NOMO-1 treated with DMSO at 0.1 percent for 48 hours (cell line): Measurements from ENCODE around the gene AKAP13.

Experiments
- DNase-seq: peaks from one replicate; lab custom pipeline; 2025; ENCODE audit not compliant: unreplicated experiment; lab: John Stamatoyannopoulos, UW

Gene AKAP13

DNA sequence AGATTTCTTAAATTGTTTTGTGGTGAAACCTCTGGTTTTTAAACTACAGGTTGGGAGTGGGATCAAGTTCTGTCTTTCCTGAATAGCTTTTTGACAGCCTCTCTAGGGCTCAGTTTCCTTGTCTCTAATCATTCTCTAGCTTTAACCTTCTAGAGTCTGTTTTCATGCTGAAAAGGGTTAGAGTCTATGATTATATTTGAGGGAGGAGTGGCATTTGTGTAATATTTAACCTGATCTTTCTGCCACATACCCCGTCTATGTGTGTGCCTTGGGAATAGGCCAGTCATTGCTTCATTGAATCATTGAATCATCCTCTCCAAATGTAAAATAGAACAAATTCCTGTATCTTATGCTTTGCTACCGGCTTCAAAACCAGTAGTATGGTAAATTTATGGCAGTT, 209.4 kb downstream of the AKAP13 start:
- no peak for DNase-seq

DNA sequence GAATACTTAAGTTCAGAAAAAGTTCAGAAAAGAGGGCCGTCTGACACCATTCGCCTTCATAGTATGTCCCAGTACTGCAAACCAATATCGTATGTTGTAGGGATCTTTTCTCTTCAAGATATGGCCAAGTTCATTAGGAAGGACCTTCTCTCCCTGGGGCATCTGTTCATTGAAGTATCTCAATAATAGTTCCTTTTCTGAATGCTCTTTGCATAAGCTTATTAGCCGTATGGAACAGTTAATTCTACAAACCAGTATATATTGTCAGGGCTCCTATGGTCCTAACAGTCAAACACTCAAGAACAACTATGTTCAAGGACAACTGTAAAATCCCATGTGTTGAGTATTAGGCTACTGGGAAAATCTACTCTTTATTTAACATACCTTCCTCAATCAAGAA, 211.2 kb downstream of the AKAP13 start:
- DNase-seq, result no peak

GRCh38 chr15:85592148-85592547, 211.7 kb downstream of the AKAP13 start:
- DNase-seq, result no peak

DNA sequence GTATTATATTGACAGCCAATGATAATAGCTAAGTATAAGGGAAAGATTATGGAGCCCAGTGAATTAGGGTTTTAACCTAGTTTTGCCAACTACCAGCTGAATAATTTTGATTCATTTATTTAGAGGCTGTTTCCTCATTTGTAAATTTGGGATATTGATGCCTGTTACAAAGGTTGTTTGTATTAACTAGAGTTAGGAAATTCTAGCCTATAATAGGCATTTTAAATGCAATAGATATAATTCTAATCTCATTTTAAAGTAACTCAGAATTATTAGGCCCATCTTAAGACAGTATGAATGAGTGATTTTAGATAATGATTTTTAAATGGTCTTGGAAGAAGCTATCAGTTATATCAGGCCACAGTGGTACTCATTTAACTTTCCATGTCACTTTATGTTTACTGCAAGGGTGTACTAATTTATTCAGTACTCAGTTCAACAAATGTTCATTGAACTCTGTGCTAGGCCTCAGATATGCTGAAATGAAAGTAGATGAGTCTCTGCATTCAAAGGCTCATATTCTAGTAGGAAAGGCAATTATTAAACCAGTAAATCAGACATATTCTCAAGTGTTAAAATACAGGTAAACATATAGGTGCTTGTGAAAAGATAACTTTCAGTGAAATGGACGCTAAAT, 213.5 kb downstream of the AKAP13 start:
- DNase-seq, result no peak

DNA sequence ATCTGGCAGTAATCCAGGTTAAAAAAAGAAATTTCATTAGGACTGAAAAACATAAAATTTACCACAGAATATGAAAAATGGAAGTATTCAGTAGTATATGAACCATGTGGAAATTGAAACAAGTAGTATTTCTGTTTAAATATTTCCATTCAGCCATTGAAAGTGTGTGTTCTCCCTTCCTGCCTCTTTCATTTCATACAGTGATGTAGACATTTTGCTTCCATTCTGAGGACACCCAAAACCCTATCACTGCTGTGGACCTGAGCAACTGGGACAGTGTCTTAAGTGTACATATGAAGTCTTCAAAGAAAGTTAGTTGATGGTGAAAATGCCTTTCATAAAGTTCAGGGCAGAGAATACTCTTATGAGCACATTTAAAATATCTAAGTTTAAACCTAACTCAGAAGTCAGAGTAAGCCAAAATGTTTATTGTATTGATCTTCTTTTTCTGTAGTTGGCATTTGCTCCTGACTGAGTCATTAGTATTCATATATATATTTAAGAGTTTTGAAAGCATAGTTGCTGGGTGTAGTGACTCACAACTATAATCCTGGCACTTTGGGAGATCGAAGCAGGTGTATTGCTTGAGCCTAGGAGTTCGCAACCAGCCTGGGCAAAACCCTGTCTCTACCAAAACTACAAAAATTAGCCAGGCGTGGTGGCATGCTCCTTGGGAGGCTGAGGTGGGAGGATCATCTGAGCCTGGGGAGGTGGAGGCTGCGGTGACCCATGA, 215.6 kb downstream of the AKAP13 start:
- DNase-seq, result no peak

DNA sequence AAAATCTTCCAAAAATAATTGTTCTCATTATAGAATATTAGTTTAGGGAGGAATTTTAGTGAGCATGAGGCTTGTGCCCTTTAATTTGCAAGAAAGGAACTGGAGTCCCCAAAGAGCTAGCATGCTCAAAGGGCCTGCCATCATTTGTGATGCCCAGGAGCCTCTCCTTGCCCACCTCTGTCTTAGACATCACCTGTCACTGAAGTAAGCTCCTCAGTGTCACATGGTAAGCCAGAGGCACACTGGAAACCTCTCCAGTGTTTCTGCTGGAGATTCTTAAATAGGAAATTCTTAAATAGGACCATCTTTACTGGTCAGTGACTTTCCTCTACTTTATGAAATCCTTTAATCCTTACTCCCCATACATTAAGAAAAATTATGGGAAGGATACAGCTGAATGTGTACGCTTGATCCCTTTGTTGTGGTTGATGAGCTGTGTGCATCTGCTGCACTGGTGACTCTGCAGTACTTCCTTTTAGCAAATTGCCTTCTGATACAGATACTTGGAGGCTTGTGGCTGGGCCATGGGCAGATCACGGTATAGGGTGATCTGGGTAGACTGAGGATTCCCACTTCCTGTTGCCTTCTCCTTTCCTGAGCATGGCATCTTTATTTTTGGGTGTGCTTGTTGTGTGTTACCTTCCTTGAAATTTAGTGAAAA, 216.9 kb downstream of the AKAP13 start:
- no peak for DNase-seq

DNA sequence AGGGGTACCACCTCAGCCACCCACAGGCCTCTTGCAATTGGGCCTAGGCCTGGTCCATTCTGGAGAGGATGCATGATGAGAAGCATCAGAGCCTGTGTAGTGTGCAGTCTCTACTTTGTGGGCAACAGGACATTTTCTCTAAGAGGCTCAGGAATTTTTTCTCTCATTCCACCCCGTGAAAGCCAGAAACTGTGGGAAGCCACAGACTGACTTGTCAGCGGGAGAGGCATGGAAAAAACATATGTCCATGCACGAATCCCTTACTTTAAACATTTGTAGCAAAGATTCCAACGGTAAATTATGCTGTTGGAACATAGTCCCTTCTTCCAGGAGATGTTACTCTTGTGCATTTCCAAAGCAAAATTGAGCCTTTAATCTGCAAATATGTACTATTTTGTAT, 217.8 kb downstream of the AKAP13 start:
- no peak for DNase-seq

- DNase-seq, result no peak
Measured at GRCh38 chr15:85598718-85599398, 218.5 kb downstream of the AKAP13 start.

DNA sequence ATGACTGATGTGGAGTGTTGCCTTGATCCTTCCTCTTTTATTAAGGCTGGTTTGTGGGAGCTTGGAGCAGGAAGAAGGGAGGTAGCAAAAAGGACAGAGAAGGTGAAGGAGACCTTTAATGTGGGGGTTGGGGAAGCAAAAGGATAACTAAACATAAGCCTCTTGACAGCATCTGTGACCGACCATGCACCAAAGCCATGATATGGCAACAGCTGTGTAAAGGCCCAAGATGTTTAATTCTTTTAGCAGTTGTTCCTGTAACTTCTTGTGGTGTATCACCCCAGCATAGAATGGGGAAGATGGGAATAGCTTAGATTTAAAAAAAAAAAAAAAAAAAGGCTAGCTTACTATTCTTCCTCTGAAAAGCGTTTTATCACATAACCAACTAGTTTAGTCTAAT, 219.6 kb downstream of the AKAP13 start:
- DNase-seq, result no peak

- no peak for DNase-seq
Measured at GRCh38 chr15:85603160-85603559, 222.8 kb downstream of the AKAP13 start.

GRCh38 chr15:85603703-85604102, 223.3 kb downstream of the AKAP13 start:
- no peak for DNase-seq

DNA sequence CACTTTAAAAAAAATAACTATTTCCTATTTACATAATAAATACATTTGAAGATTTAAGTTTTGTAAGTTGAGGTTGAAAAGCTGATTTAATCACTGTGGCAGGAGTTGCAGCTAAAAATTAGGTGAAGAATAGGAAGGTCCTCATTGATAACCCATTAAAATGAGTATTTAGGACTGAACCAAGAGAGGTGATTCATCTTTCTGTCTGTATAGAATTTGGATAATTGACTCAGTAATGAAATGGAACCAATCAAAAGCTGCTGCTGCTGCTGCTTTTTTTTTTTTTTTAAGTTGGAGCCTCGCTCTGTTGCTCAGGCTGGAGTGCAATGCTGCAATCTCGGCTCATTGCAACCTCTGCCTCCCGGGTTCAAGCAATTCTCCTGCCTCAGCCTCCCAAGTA, 223.8 kb downstream of the AKAP13 start:
- DNase-seq, result no peak

DNA sequence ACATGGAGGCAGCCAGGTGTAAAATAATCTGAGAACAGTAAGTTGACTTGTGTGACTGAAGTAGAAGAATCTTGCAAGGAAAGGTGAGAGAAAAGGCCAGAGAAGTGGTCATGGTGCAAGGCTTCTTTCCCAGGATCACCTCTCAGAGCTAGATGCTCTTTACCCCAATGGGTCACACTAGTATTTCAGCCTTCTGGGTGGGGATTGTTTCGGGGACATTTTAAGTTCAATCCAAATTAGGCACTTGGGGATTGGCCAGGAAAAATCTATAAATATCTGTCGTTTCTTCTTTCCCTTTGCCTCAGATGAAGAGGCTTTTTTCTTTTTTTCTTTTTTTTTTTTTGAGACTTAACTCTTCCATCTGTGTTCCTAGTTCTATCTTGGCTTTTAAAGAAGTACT, 226.3 kb downstream of the AKAP13 start:
- DNase-seq, result no peak

DNA sequence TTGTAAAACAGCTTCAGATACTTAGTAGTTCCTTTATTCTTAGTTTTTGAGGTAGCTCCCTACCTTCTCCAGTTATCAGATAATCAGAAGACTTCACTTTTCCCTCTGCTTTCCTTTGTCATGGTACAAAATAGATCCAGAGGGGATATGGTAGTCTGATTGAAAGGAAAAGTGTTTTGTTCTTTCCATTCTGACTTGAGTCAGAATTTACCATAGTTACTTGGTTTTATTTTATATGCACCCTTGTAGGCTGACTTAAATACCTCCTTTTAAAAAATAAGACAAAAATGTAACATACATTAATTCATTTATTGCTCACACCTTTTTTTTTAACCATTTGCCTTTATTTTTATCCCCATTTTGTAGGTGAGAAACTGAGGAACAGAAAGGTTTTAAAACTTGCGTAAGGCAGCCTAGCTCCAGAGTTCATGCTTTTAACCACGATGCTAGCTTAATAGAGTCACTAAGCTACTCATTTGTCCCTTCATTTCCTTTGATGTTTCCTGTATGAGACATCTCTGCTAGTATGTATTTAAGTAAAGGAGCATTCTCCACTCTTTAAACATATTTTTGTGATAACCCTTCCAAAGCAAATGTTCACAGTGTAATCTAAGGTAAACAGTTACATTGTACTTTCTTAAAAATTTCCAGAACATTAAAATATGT, 226.9 kb downstream of the AKAP13 start:
- no peak for DNase-seq

GRCh38 chr15:85607842-85608241, 227.4 kb downstream of the AKAP13 start:
- DNase-seq, result no peak

- no peak for DNase-seq
Measured at GRCh38 chr15:85609492-85609891, 229.1 kb downstream of the AKAP13 start.

- DNase-seq, result no peak
Measured at GRCh38 chr15:85611361-85611760, 231.0 kb downstream of the AKAP13 start.

- no peak for DNase-seq
Measured at GRCh38 chr15:85614059-85614458, 233.7 kb downstream of the AKAP13 start.

DNA sequence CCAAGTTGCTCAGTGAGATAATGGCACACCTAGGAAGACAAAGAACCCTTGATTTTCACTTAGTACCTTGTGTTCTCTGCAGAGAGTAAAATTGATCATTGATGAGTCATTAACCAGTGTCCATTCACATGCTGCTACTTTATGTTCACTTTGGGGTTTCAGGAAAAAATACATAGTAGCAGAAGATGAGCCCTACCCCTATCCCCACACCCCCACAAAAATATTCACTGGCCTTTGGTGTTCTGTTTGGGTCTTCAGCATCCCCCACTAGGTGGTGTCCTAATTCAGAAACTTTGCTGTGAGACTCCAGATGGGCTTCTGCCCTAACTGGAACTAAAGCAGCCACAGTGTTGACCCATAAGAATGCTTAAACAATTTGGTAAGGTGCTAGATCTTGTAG, 235.5 kb downstream of the AKAP13 start:
- DNase-seq, result no peak

- no peak for DNase-seq
Measured at GRCh38 chr15:85616549-85617110, 236.2 kb downstream of the AKAP13 start.

- DNase-seq, result no peak
Measured at GRCh38 chr15:85618228-85618505, 237.8 kb downstream of the AKAP13 start.
